Activated CD4-positive, alpha-beta T cell treated with anti-CD3 and anti-CD28 coated beads for 36 hours (primary cell): Measurements from ENCODE around the gene OR2T11. TPM values are rescaled to one million over a fixed set of nuclear protein-coding genes. Genes with fewer than 3 reads are reported as not detected.

Experiments
- ATAC-seq: fragments of 200-7000 bp; cut with Tn5 transposase; one replicate; pipeline ENCODE4 v1.10.0; 2021; ENCODE audit warnings: mild to moderate bottlenecking, moderate library complexity
- CTCF ChIA-PET: fragments of 350-600 bp; sonication (Branson Sonifier 250); formaldehyde crosslinking; loops from one replicate; lab custom pipeline; 2021; ENCODE audit warnings: antibody characterized with exemption; lab: Charles Lee
- POLR2A ChIA-PET: fragments of 350-600 bp; sonication (Branson Sonifier 250); formaldehyde crosslinking; loops from one replicate; lab custom pipeline; 2021; ENCODE audit warnings: antibody characterized with exemption, inconsistent platforms; lab: Charles Lee
- DNase-seq: peaks from one replicate; pipeline ENCODE4 v3.0.0-alpha.2; 2020
- H3K27ac Mint-ChIP-seq: one replicate; pipeline ENCODE4 v1.8.0; 2021; ENCODE audit warnings: mixed read lengths
- H3K27me3 Mint-ChIP-seq: one replicate; pipeline ENCODE4 v1.8.0; 2021; ENCODE audit warnings: mixed read lengths
- H3K36me3 Mint-ChIP-seq: one replicate; pipeline ENCODE4 v1.8.0; 2021; ENCODE audit warnings: low read depth, mixed read lengths
- H3K4me1 Mint-ChIP-seq: one replicate; pipeline ENCODE4 v1.8.0; 2021; ENCODE audit warnings: mixed read lengths
- H3K4me3 Mint-ChIP-seq: one replicate; pipeline ENCODE4 v1.8.0; 2021; ENCODE audit warnings: mild to moderate bottlenecking, moderate library complexity, mixed read lengths
- H3K9me3 Mint-ChIP-seq: one replicate; pipeline ENCODE4 v1.8.0; 2021; ENCODE audit warnings: low read depth, mixed read lengths
- intact Hi-C, 2 experiments: fragments of 100-400 bp; cut with DNase I in 1 of 2; cut with micrococcal nuclease in 1 of 2; formaldehyde crosslinking; loops; one replicate each; pipeline versions ENCODE4 v1.14.2 to v1.15.1; 2022 to 2024; cut with DNase I, micrococcal nuclease
- total RNA-seq, 2 experiments: library from RNA; stranded (reverse); gene quantifications; one replicate each; pipeline ENCODE4 v1.2.3, GENCODE V29; 2021

The OR2T11 gene
- total RNA-seq, 2 experiments from 2014 or later = not detected

- Mint-ChIP-seq H3K27ac (peak overlapping the region; percentile 44), H3K27me3 (no peaks in the 10 kb centered on the region), H3K9me3 (no peaks in the 10 kb centered on the region), H3K4me1 (peaks cover 20% of the 10 kb centered on the region), H3K4me3 (no peak overlapping the region), H3K36me3 (no peaks in the 10 kb centered on the region)
- peak; percentile 76 for ATAC-seq
- POLR2A ChIA-PET = no interaction called here
- DNase-seq = no peak
- CTCF ChIA-PET = interaction anchor here (0.6 to 2.0 kb wide), 3 partner anchors 9 to 110 kb away, joined by 3 to 10 read pairs (median 5); no protein-coding TSS in a partner anchor
- intact Hi-C loops = loop anchor here in 1 of 2 experiments (10.0 kb wide), 1 partner anchor 679 kb away; no protein-coding TSS in a partner anchor
Observed at GRCh38 chr1:248613742-248614141, 21.1 kb downstream of the OR2T11 start.

GRCh38 chr1:248611883-248612414 is 22.9 kb downstream of the OR2T11 start:
- intact Hi-C loops = loop anchor here in 1 of 2 experiments (10.0 kb wide), 1 partner anchor 677 kb away; no protein-coding TSS in a partner anchor
- no peak overlapping the region for H3K4me3 Mint-ChIP-seq
- ATAC-seq (peak; percentile 86), DNase-seq (peak; percentile 37)
- H3K27me3 Mint-ChIP-seq = no peaks in the 10 kb centered on the region
- H3K4me1 Mint-ChIP-seq = peaks cover 20% of the 10 kb centered on the region
- H3K27ac Mint-ChIP-seq = no peak overlapping the region
- ChIA-PET CTCF (interaction anchor here (0.6 to 1.8 kb wide), 6 partner anchors 11 to 1271 kb away, joined by 3 to 5 read pairs (median 4); no protein-coding TSS in a partner anchor), POLR2A (interaction anchor here (0.6 kb wide), 1 partner anchor 168 kb away, joined by 5 read pairs; no protein-coding TSS in a partner anchor)
- no peaks in the 10 kb centered on the region for H3K9me3 Mint-ChIP-seq
- H3K36me3 Mint-ChIP-seq = no peaks in the 10 kb centered on the region

- intact Hi-C loops = loop anchor here in 1 of 2 experiments (10.0 kb wide), 1 partner anchor 676 kb away; no protein-coding TSS in a partner anchor
- Mint-ChIP-seq H3K4me3 (no peak overlapping the region), H3K27ac (no peak overlapping the region), H3K36me3 (no peaks in the 10 kb centered on the region), H3K4me1 (peaks cover 20% of the 10 kb centered on the region), H3K27me3 (no peaks in the 10 kb centered on the region), H3K9me3 (no peaks in the 10 kb centered on the region)
- DNase-seq (no peak), ATAC-seq (no peak)
- POLR2A ChIA-PET = no interaction called here
- CTCF ChIA-PET = interaction anchor here (1.1 to 2.5 kb wide), 2 partner anchors 12 to 190 kb away, joined by 3 to 10 read pairs; no protein-coding TSS in a partner anchor
Observed at GRCh38 chr1:248610301-248610700, 24.6 kb downstream of the OR2T11 start.

- ATAC-seq (no peak), DNase-seq (no peak)
- Mint-ChIP-seq H3K27me3 (peaks cover 2% of the 10 kb centered on the region), H3K27ac (no peak overlapping the region), H3K36me3 (no peaks in the 10 kb centered on the region), H3K4me3 (no peak overlapping the region), H3K9me3 (peaks cover 2% of the 10 kb centered on the region), H3K4me1 (peaks cover 6% of the 10 kb centered on the region)
- ChIA-PET POLR2A (no interaction called here), CTCF (interaction anchor here (0.7 kb wide), 1 partner anchor 14 kb away, joined by 5 read pairs; no protein-coding TSS in a partner anchor)
- intact Hi-C loops = no loop called here
Observed at GRCh38 chr1:248599396-248599795, 35.5 kb downstream of the OR2T11 start.

- Mint-ChIP-seq H3K27me3 (peaks cover under 1% of the 10 kb centered on the region), H3K27ac (no peak within 1 kb of the TSS), H3K9me3 (peaks cover under 1% of the 10 kb centered on the region), H3K4me1 (peaks cover 6% of the 10 kb centered on the region), H3K36me3 (no peaks in the 10 kb centered on the region), H3K4me3 (no peak within 1 kb of the TSS)
- ChIA-PET CTCF (no interaction called here), POLR2A (no interaction called here)
- intact Hi-C loops = no loop called here
- DNase-seq = no peak
- ATAC-seq = no peak
Observed at GRCh38 chr1:248597589-248597988, 37.3 kb downstream of the OR2T11 start, which contains the start of gene OR2T10. TSS of gene OR2T10 (minus strand) at chr1:248597700. CDS start at chr1:248593768, 3,932 bp downstream.

- H3K4me3 Mint-ChIP-seq = no peak overlapping the region
- ChIA-PET POLR2A (no interaction called here), CTCF (no interaction called here)
- ATAC-seq (peak; percentile 82), DNase-seq (no peak)
- H3K27me3 Mint-ChIP-seq = no peaks in the 10 kb centered on the region
- intact Hi-C loops = no loop called here
- H3K4me1 Mint-ChIP-seq = peaks cover 6% of the 10 kb centered on the region
- H3K36me3 Mint-ChIP-seq = no peaks in the 10 kb centered on the region
- no peaks in the 10 kb centered on the region for H3K9me3 Mint-ChIP-seq
- no peak overlapping the region for H3K27ac Mint-ChIP-seq
Observed at GRCh38 chr1:248596615-248597014, 38.3 kb downstream of the OR2T11 start.

- CTCF ChIA-PET = no interaction called here
- POLR2A ChIA-PET = no interaction called here
- Mint-ChIP-seq H3K27me3 (no peaks in the 10 kb centered on the region), H3K9me3 (no peaks in the 10 kb centered on the region), H3K27ac (no peak overlapping the region), H3K4me1 (peaks cover 6% of the 10 kb centered on the region), H3K36me3 (no peaks in the 10 kb centered on the region), H3K4me3 (no peak overlapping the region)
- no peak for DNase-seq
- intact Hi-C loops = no loop called here
- no peak for ATAC-seq
Observed at GRCh38 chr1:248593226-248593625, 41.7 kb downstream of the OR2T11 start.

- Mint-ChIP-seq H3K4me1 (peaks cover 6% of the 10 kb centered on the region), H3K27me3 (no peaks in the 10 kb centered on the region), H3K36me3 (no peaks in the 10 kb centered on the region), H3K9me3 (no peaks in the 10 kb centered on the region), H3K4me3 (no peak overlapping the region), H3K27ac (no peak overlapping the region)
- no peak for ATAC-seq
- ChIA-PET CTCF (no interaction called here), POLR2A (no interaction called here)
- intact Hi-C loops = no loop called here
- DNase-seq = no peak
Observed at GRCh38 chr1:248592655-248593054, 42.2 kb downstream of the OR2T11 start.

GRCh38 chr1:248590055-248590454 is 44.8 kb downstream of the OR2T11 start:
- intact Hi-C loops = no loop called here
- ChIA-PET POLR2A (no interaction called here), CTCF (no interaction called here)
- Mint-ChIP-seq H3K27me3 (peaks cover 2% of the 10 kb centered on the region), H3K36me3 (no peaks in the 10 kb centered on the region), H3K4me1 (no peaks in the 10 kb centered on the region), H3K9me3 (no peaks in the 10 kb centered on the region), H3K27ac (no peak overlapping the region), H3K4me3 (no peak overlapping the region)
- ATAC-seq (no peak), DNase-seq (no peak)

GRCh38 chr1:248589334-248589733 is 45.6 kb downstream of the OR2T11 start:
- Mint-ChIP-seq H3K4me3 (no peak overlapping the region), H3K27me3 (peaks cover 2% of the 10 kb centered on the region), H3K4me1 (no peaks in the 10 kb centered on the region), H3K36me3 (no peaks in the 10 kb centered on the region), H3K27ac (no peak overlapping the region), H3K9me3 (no peaks in the 10 kb centered on the region)
- ChIA-PET CTCF (no interaction called here), POLR2A (no interaction called here)
- intact Hi-C loops = no loop called here
- DNase-seq (no peak), ATAC-seq (no peak)

GRCh38 chr1:248585266-248585665 is 49.6 kb downstream of the OR2T11 start:
- POLR2A ChIA-PET = no interaction called here
- DNase-seq = no peak
- Mint-ChIP-seq H3K4me1 (no peaks in the 10 kb centered on the region), H3K9me3 (no peaks in the 10 kb centered on the region), H3K27me3 (peaks cover 2% of the 10 kb centered on the region), H3K4me3 (no peak overlapping the region), H3K27ac (no peak overlapping the region), H3K36me3 (no peaks in the 10 kb centered on the region)
- intact Hi-C loops = no loop called here
- CTCF ChIA-PET = no interaction called here
- no peak for ATAC-seq
